Coronary artery (tissue), 2 donors: ENCODE results near the gene PLXDC1.

Experiments used
- DNase-seq: peaks from one replicate; pipeline ENCODE4 v3.0.0-alpha.2; 2017; ENCODE audit warnings: low spot score
- H3K27ac ChIP-seq, 2 donors: fragments of 200-600 bp; sonication (generic); one replicate each; pipeline ENCODE4 v1.5.1; 2016 to 2019
- H3K4me3 ChIP-seq: fragments of 200-600 bp; sonication (generic); 2 replicates; pipeline ENCODE4 v1.5.1; 2016; ENCODE audit warnings: mild to moderate bottlenecking, moderate library complexity
- TF ChIP-seq, protein P1 (sequence below): fragments of 200-600 bp; sonication (generic); IDR thresholded peaks from one replicate; pipeline ENCODE4 v1.5.1; 2019; ENCODE audit warnings: antibody characterized with exemption

Gene PLXDC1

DNA sequence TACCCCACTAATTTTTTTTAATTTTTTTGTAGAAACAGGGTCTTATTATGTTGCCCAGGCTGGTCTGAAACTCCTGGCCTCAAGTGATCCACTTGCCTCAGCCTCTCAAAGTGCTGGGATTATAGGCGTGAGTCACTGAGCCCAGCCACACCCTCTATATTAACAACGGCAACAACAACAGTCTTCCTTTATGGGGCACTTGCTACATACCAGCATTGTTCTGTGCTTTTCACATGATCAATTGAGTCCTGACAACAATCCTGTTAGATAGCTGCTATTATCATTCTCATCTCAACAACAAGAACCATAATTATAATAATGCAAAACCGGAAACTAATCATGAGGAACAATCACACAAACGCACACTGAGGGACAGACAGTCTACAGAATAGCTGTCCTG, 27.1 kb upstream of the PLXDC1 start:
- H3K27ac ChIP-seq, result no peak overlapping the region
- no peak for DNase-seq

DNA sequence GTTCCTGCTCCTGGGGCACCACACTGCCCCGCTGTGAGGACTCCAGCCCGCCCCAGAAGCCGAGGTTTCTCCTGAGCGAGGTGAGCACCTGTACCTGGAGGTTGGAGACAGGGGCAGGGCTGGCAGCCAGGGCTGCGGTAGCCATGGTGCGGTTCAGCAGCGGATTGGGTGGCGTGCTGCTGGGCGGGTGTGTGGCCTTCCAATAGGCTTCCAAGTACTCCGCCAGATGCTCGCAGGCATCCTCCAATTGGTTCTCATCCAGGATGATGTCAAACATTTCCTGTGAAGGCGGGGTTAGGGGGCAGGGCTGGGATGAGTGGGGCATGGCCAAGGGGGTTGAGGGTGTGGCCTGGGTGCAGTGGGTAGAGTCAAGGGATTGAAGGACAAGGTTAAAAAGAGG, 25.8 kb upstream of the PLXDC1 start:
- Histone ChIP-seq H3K4me3 (no peak overlapping the region), H3K27ac (no peak overlapping the region)
- DNase-seq, result no peak
- TF ChIP-seq, protein P1, sequence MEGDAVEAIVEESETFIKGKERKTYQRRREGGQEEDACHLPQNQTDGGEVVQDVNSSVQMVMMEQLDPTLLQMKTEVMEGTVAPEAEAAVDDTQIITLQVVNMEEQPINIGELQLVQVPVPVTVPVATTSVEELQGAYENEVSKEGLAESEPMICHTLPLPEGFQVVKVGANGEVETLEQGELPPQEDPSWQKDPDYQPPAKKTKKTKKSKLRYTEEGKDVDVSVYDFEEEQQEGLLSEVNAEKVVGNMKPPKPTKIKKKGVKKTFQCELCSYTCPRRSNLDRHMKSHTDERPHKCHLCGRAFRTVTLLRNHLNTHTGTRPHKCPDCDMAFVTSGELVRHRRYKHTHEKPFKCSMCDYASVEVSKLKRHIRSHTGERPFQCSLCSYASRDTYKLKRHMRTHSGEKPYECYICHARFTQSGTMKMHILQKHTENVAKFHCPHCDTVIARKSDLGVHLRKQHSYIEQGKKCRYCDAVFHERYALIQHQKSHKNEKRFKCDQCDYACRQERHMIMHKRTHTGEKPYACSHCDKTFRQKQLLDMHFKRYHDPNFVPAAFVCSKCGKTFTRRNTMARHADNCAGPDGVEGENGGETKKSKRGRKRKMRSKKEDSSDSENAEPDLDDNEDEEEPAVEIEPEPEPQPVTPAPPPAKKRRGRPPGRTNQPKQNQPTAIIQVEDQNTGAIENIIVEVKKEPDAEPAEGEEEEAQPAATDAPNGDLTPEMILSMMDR, result no peak

More for the DNA sequence above, 27.1 kb upstream of the PLXDC1 start:
- no peak overlapping the region for H3K4me3 ChIP-seq
- TF ChIP-seq, protein P1, result no peak

DNA sequence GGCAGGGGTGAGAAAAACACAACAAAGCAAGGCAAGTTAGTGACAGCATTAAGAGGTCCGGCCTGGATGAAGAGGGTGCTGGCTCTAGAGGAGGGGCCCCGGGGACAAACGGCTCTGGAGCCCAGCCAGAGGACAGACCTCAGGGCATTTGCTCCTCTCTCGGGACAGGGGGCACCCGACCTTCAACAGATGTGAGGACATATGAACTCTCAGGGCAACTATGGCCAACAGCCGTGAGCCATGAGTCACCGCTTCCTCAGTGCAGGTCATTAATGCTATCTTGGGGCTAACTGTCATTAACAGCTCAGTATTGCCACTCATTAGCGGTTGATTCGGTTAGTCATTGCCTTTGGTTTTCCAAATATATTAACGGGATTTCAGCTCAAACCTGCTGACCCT, 24.3 kb upstream of the PLXDC1 start:
- Histone ChIP-seq H3K4me3 (no peak overlapping the region), H3K27ac (no peak overlapping the region)
- DNase-seq, result no peak
- TF ChIP-seq, protein P1, result no peak

DNA sequence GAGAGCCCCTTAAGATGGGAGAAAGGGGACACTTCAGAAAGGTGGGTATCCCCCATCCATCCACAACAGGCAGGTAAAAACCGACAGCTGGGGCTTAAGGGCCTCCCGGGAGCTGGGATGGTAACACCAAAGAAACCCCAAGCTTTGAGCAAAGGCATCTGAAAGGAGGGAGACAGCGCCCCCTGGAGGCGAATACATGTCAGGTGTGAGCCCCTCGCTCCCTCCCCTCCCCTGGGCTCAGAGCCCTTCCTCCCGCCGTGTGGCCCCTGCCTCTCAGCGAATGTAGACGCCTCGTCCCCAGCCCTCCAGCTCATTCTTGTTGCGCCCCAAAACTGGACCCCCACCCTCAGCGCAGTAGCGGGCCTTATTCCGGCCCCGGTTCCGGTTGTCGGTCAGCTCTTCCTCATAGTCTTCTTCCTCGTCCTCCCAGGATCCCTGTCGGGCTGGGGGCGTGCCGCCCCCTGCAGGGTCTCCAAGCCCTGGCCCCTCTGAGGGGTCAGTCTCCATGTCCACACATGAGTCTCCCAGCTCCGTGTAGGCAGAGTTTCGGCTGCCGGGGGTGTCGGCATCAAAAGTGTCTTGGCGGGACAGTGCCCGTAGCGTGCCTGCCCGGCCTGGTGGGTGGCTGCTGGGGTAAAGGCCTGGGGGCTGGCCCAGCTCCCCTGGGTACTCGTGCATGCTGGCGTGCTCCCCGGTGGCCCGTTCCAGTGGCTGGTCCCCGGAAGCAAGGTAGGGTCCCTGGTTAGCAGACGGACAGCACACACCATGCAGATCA, 23.7 kb upstream of the PLXDC1 start:
- H3K4me3 ChIP-seq, result no peak overlapping the region
- no peak for DNase-seq
- no peak overlapping the region for H3K27ac ChIP-seq
- TF ChIP-seq, protein P1, result peak; percentile 72

DNA sequence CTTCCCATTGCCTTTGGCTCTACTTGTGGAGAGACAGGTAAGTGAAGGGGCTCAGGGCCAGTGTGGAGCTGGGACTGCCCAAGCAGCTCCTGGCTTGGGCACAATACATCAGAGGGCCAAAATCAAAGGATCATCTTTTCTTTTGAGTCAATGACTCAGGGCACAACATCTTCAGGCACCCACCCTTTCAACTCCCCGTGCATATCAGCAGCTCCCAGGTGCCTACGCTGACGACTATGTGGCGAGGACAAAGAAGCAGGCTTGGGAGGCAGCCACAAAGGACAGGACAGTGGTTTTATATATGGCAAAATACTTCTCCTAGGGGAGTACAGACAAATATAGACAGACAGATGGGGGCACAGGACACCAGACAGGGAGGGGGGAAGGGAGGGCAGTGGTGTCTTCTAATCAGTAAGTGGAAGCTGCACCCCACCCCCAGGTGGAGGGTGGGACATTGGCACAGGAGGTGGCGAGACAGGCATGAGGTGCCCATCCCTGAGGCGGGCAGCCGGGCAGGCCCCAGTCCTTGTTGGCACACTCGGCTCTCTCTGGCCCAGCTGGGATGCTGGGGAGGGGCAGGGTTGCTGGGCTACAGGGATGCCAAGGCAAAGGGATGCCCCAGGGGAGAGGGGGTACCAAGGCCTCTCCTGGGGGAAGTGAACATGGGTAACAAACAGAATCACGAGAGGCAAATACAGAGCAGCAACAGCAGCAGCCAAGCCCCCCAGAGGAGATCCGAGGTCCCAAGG, 22.3 kb upstream of the PLXDC1 start:
- Histone ChIP-seq H3K27ac (no peak overlapping the region), H3K4me3 (no peak overlapping the region)
- TF ChIP-seq, protein P1, result no peak
- DNase-seq, result no peak

DNA sequence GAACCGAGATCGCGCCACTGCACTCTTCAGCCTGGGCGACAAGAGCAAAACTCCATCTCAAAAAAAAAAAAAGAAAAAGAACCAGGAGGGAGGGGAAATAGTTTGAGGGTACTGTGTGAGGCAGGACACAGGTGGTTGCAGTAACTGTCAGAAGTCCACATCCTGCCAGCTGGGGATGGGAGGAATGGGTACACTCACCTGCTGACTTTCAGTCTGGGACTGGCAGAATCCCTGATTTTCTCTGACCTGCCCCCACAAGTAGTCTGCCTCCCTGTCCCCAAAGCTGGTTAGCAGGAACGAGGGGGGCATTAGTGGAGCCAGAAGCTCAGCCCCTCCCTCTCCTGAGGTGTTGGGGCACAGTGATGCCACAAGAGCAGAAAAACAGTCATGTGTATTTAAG, 21.6 kb upstream of the PLXDC1 start:
- Histone ChIP-seq H3K4me3 (no peak overlapping the region), H3K27ac (no peak overlapping the region)
- TF ChIP-seq, protein P1, result no peak
- DNase-seq, result no peak

DNA sequence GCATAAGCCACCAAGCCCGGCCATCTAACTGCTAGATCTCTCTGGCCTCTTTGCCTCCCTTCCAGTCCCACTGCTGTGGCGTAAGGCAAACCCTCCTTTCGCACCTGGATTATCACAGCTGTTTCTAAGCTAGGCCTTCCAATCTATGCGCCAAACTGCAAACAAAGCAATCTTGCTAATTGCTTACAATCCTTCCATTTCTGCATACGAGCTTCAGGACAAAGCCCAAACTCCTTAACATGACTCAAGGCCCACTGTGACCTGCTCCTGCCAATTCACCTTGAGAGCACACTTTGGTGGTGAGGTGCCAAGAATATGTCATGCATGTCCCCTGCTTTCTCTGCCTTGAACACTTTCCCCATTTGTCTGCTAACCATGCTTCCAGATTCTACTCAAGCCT, 20.5 kb upstream of the PLXDC1 start:
- no peak overlapping the region for H3K4me3 ChIP-seq
- no peak for DNase-seq
- TF ChIP-seq, protein P1, result no peak
- no peak overlapping the region for H3K27ac ChIP-seq
